IMR-90 (cell line): Measurements from ENCODE around the gene OPN4. TPM values are rescaled to one million over a fixed set of nuclear protein-coding genes. Genes with fewer than 3 reads are reported as not detected.
A peak's percentile ranks its signal among the peaks of the same experiment; 100 is the strongest.

Experiments used
- ATAC-seq: fragments of 200-7000 bp; cut with Tn5 transposase; 2 replicates; pipeline ENCODE4 v1.9.1; 2020; ENCODE audit warnings: low read depth, mild to moderate bottlenecking, moderate library complexity
- BruUV-seq: library from RNA; stranded (reverse); fragments of 400-500 nt; replicated peaks from 2 replicates; lab custom pipeline; 2021; lab: Mats Ljungman, UMichigan
- CTCF ChIA-PET: fragments of 300-600 bp; formaldehyde crosslinking; extraction: SDS; loops from one replicate; lab custom pipeline; 2021; ENCODE audit warnings: antibody characterized with exemption; lab: Yijun Ruan, JAX
- POLR2A ChIA-PET: fragments of 300-600 bp; sonication (Branson Sonifier 250); formaldehyde crosslinking; loops from one replicate; lab custom pipeline; 2022; ENCODE audit warnings: antibody characterized with exemption; ENCODE audit not compliant: unreplicated experiment; lab: Charles Lee
- DNase-seq: peaks from one replicate; pipeline ENCODE4 v3.0.0; 2013
- H2AFZ ChIP-seq: replicated peaks from 2 replicates; pipeline ENCODE3; 2013; ENCODE audit warnings: low read length, mild to moderate bottlenecking; ENCODE audit not compliant: poor library complexity
- H2AK5ac ChIP-seq: 2 replicates; pipeline ENCODE4 v1.6.1; 2013; ENCODE audit warnings: low read depth, low read length, inconsistent platforms
- H2AK9ac ChIP-seq: replicated peaks from 2 replicates; pipeline ENCODE3; 2013; ENCODE audit warnings: mild to moderate bottlenecking, low read depth, low read length, moderate library complexity; ENCODE audit not compliant: poor library complexity
- H2BK120ac ChIP-seq: 2 replicates; pipeline ENCODE4 v1.6.1; 2013; ENCODE audit warnings: low read depth, low read length, inconsistent platforms
- H2BK15ac ChIP-seq: 3 replicates; pipeline ENCODE4 v1.6.1; 2013; ENCODE audit warnings: low read depth, low read length, inconsistent platforms
- H2BK20ac ChIP-seq: 2 replicates; pipeline ENCODE4 v1.6.1; 2013; ENCODE audit warnings: low read depth, mild to moderate bottlenecking, inconsistent platforms, low read length, moderate library complexity
- H2BK5ac ChIP-seq: 2 replicates; pipeline ENCODE4 v1.6.1; 2013; ENCODE audit warnings: mild to moderate bottlenecking, low read depth, low read length, inconsistent platforms; ENCODE audit not compliant: poor library complexity, severe bottlenecking
- H3K14ac ChIP-seq: replicated peaks from 2 replicates; pipeline ENCODE4 v1.6.1; 2013; ENCODE audit warnings: low read depth, low read length, inconsistent platforms
- H3K18ac ChIP-seq: 2 replicates; pipeline ENCODE4 v1.6.1; 2013; ENCODE audit warnings: low read depth, low read length, control low read depth
- H3K23ac ChIP-seq: 2 replicates; pipeline ENCODE4 v1.6.1; 2013; ENCODE audit warnings: low read depth, low read length, inconsistent platforms
- H3K27ac ChIP-seq: 2 replicates; pipeline ENCODE4 v1.5.1; 2013; ENCODE audit warnings: mild to moderate bottlenecking, control low read depth, low read length; ENCODE audit not compliant: insufficient read depth
- H3K27me3 ChIP-seq: 2 replicates; pipeline ENCODE4 v1.6.1; 2013; ENCODE audit warnings: low read length; ENCODE audit not compliant: control insufficient read depth, insufficient read depth
- H3K36me3 ChIP-seq: 2 replicates; pipeline ENCODE4 v1.6.1; 2013; ENCODE audit warnings: low read length, mixed read lengths; ENCODE audit not compliant: control insufficient read depth, insufficient read depth
- H3K4ac ChIP-seq: 2 replicates; pipeline ENCODE4 v1.6.1; 2013; ENCODE audit warnings: low read depth, low read length, inconsistent platforms
- H3K4me1 ChIP-seq: 2 replicates; pipeline ENCODE4 v1.6.1; 2013; ENCODE audit warnings: low read length, mixed read lengths; ENCODE audit not compliant: control insufficient read depth, insufficient read depth
- H3K4me2 ChIP-seq: 2 replicates; pipeline ENCODE4 v1.6.1; 2013; ENCODE audit warnings: low read depth, mild to moderate bottlenecking, control low read depth, low read length, moderate library complexity
- H3K4me3 ChIP-seq: 2 replicates; pipeline ENCODE4 v1.5.1; 2013; ENCODE audit warnings: low read depth, mild to moderate bottlenecking, control low read depth, low read length, moderate library complexity; ENCODE audit not compliant: insufficient read depth
- H3K56ac ChIP-seq: 2 replicates; pipeline ENCODE4 v1.6.1; 2013; ENCODE audit warnings: low read length, inconsistent platforms; ENCODE audit not compliant: insufficient read depth; ENCODE audit errors: extremely low read depth
- H3K79me1 ChIP-seq, 2 experiments: 2 replicates each; pipeline ENCODE4 v1.6.1; 2013; ENCODE audit warnings: low read length in 2 of 2, inconsistent platforms in 1 of 2, low read depth in 1 of 2
- H3K9ac ChIP-seq: 2 replicates; pipeline ENCODE4 v1.6.1; 2013; ENCODE audit warnings: low read depth, low read length, control low read depth
- H3K9me1 ChIP-seq: 2 replicates; pipeline ENCODE4 v1.6.1; 2013; ENCODE audit warnings: low read length, inconsistent platforms; ENCODE audit not compliant: insufficient read depth
- H3K9me3 ChIP-seq: 2 replicates; pipeline ENCODE4 v1.6.1; 2013; ENCODE audit warnings: low read length; ENCODE audit not compliant: control insufficient read depth, insufficient read depth
- H4K20me1 ChIP-seq: 2 replicates; pipeline ENCODE4 v1.6.1; 2013; ENCODE audit warnings: low read length, inconsistent platforms; ENCODE audit not compliant: insufficient read depth
- H4K5ac ChIP-seq: 2 replicates; pipeline ENCODE4 v1.6.1; 2013; ENCODE audit warnings: mild to moderate bottlenecking, low read depth, low read length, control low read depth
- H4K8ac ChIP-seq, 2 experiments: 2 replicates each; pipeline ENCODE4 v1.6.1; 2013; ENCODE audit warnings: low read depth in 2 of 2, low read length in 2 of 2, control low read depth in 1 of 2, inconsistent platforms in 1 of 2
- H4K91ac ChIP-seq: 2 replicates; pipeline ENCODE4 v1.6.1; 2013; ENCODE audit warnings: low read depth, low read length, inconsistent platforms; ENCODE audit not compliant: insufficient read depth
- CTCF ChIP-seq: conservative IDR thresholded peaks from 2 replicates; pipeline ENCODE4 v1.5.1; 2012; ENCODE audit warnings: mild to moderate bottlenecking, low read depth, low read length, improper control_type of control experiment
- MAFK ChIP-seq: IDR thresholded peaks from 2 replicates; pipeline ENCODE4 v1.6.1; 2012; ENCODE audit warnings: low read depth, low read length, improper control_type of control experiment
- SMC3 ChIP-seq: fragments of 150-350 bp; IDR thresholded peaks from 2 replicates; pipeline ENCODE4 v1.6.1; 2016; ENCODE audit warnings: low read depth, mild to moderate bottlenecking, antibody characterized with exemption, low read length, moderate library complexity
- WGBS, 2 experiments: methylation state at CpG; one replicate each; pipeline versions ENCODE4 v1.1.5 to v1.1.7; 2013; ENCODE audit warnings: missing lambda C conversion rate in 2 of 2; ENCODE audit not compliant: insufficient read length in 1 of 2; ENCODE audit errors: extremely low coverage in 2 of 2; 5-methylcytosine and 5-hydroxymethylcytosine counted together
- dilution Hi-C: fragments of 300-500 bp; cut with HindIII; formaldehyde crosslinking; loops from one replicate; pipeline ENCODE4 v1.14.3; 2018; ENCODE audit warnings: low sequenced_read_pairs; ENCODE audit not compliant: unreplicated experiment
- in situ Hi-C: fragments of 300-500 bp; cut with MboI; formaldehyde crosslinking; loops from 3 replicates; pipeline ENCODE4 v1.14.3; 2019; ENCODE audit warnings: low sequenced_read_pairs, inconsistent platforms, mixed read lengths
- intact Hi-C: fragments of 100-400 bp; cut with micrococcal nuclease; formaldehyde crosslinking; loops from 2 replicates; pipeline ENCODE4 v1.10.0; 2022
- polyA plus RNA-seq, 3 experiments: library from polyadenylated mRNA; depleted of rRNA; stranded (reverse); fragments of >200 nt; gene quantifications; 2 replicates each; pipeline ENCODE4 v1.2.3, GENCODE V29; 2012; ENCODE audit warnings: low replicate concordance in 1 of 3
- total RNA-seq: library from RNA; depleted of rRNA; stranded (reverse); fragments of >200 nt; gene quantifications from 2 replicates; pipeline ENCODE4 v1.2.3, GENCODE V29; 2012

Gene OPN4
- total and polyA plus RNA-seq, 2 of the 4 experiments (the other 2 are of a cell fraction), result 0.03 TPM; not detected in 1

- Histone ChIP-seq H3K27me3 (no peaks in the 10 kb centered on the region), H3K4me3 (no peak overlapping the region), H3K79me1 (no peaks in the 10 kb centered on the region), H3K23ac (0 out of 2 replicates have a peak overlapping the region, but pooled peaks have one; percentile 66), H2BK5ac (no peak overlapping the region), H3K18ac (no peak overlapping the region), H2BK15ac (no peak overlapping the region), H3K56ac (no peak overlapping the region), H3K36me3 (no peaks in the 10 kb centered on the region), H2AK9ac (peak overlapping the region; percentile 31), H3K27ac (no peak overlapping the region), H4K8ac (peak overlapping the region in 1 of 2 experiments; percentile 47; a peak in 1 of 4 replicates), H2AFZ (peak overlapping the region; percentile 80), H2AK5ac (no peak overlapping the region), H3K4ac (no peak overlapping the region; the same call in 1 of the 2 replicates), H3K14ac (no peak overlapping the region; the same call in 1 of the 2 replicates), H2BK20ac (no peak overlapping the region), H3K4me2 (no peak overlapping the region; the same call in 1 of the 2 replicates), H3K4me1 (peaks cover 11% of the 10 kb centered on the region), H4K20me1 (no peaks in the 10 kb centered on the region), H2BK120ac (no peak overlapping the region), H3K9ac (no peak overlapping the region), H3K9me1 (peaks cover 9% of the 10 kb centered on the region), H3K9me3 (no peaks in the 10 kb centered on the region), H4K91ac (no peak overlapping the region), H4K5ac (no peak overlapping the region)
- no CpG with 5 or more reads among the region's 2 CpGs for WGBS, 2 experiments
- ChIA-PET CTCF (interaction anchor here (0.6 to 1.6 kb wide), 7 partner anchors 14 to 452 kb away, joined by 3 to 12 read pairs (median 4); no protein-coding TSS in a partner anchor), POLR2A (no interaction called here)
- intact Hi-C loops (loop anchor here (1.0 to 2.0 kb wide), 2 partner anchors 206 to 246 kb away; no protein-coding TSS in a partner anchor), in situ Hi-C loops (no loop called here), dilution Hi-C loops (no loop called here)
- ATAC-seq (peak; percentile 9; the same call in 1 of the 2 replicates), DNase-seq (no peak)
- TF ChIP-seq CTCF (no peak), SMC3 (no peak), MAFK (no peak)
- no TSS peak for BruUV-seq
These were observed 38.9 kb downstream of the OPN4 start for GRCh38 chr10:86693275-86693674.
